Measurements from ENCODE around the gene EHBP1L1. TPM values are rescaled to one million over a fixed set of nuclear protein-coding genes. Genes with fewer than 3 reads are reported as not detected.

EHBP1L1 gene
- total RNA-seq, 1 experiment from 2014 or later: 19.6 TPM

GRCh38 chr11:65617990-65618751 is 42.3 kb downstream of the EHBP1L1 start:
- no peak for DNase-seq
- Mint-ChIP-seq H3K4me1 (ENCODE audit: low read depth, unreplicated experiment) (peaks cover 8% of the 10 kb centered on the region), H3K9me3 (ENCODE audit: unreplicated experiment) (no peaks in the 10 kb centered on the region), H3K4me3 (ENCODE audit: unreplicated experiment) (no peak overlapping the region), H3K36me3 (ENCODE audit: insufficient read depth, unreplicated experiment) (peaks cover 73% of the 10 kb centered on the region), H3K27me3 (ENCODE audit: insufficient read depth, unreplicated experiment) (no peaks in the 10 kb centered on the region), H3K27ac (ENCODE audit: unreplicated experiment) (no peak overlapping the region)
- ChIA-PET POLR2A (no interaction called here), CTCF (no interaction called here)
- Histone ChIP-seq H3K4me1 (peaks cover 8% of the 10 kb centered on the region), H3K36me3 (ENCODE audit: control insufficient read depth, insufficient read depth, low read length) (peaks cover 4% of the 10 kb centered on the region), H3K4me3 (ENCODE audit: low read depth, low read length) (no peak overlapping the region), H3K27me3 (replicated peaks; ENCODE audit: control insufficient read depth, insufficient read depth, low read length) (no peaks in the 10 kb centered on the region), H3K9me3 (no peaks in the 10 kb centered on the region)
- intact Hi-C loops (cut with micrococcal nuclease; ENCODE audit: unreplicated experiment): no loop called here
- BruUV-seq (replicated peaks): no TSS peak
- no peak for TF ChIP-seq CTCF (IDR thresholded peaks at IDR 0.05; ENCODE audit: insufficient read depth in 1 of 2, low read depth in 1 of 2, low read length in 1 of 2, severe bottlenecking in 1 of 2, unreplicated experiment in 1 of 2)

DNA sequence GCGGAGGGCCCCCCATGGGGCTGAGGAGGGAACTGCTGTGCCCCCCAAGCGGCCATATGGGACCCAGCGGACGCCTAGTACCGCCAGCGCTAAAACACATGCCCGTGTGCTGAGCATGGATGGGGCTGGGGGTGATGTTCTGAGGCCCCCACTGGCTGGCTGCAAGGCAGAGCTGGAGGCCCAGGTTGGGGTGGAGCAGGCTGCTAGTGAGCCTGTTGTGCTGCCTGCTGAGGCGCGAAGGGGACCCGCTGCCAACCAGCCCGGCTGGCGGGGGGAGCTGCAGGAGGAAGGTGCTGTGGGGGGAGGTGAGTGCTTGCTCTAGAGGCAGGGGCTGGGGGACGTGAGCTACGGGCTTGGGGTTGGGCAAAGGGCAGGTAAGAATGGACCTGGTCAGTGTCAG is 42.9 kb downstream of the EHBP1L1 start:
- H3K4me1 Mint-ChIP-seq (ENCODE audit: low read depth, unreplicated experiment): peaks cover 8% of the 10 kb centered on the region
- intact Hi-C loops (cut with micrococcal nuclease; ENCODE audit: unreplicated experiment): no loop called here
- peaks cover 76% of the 10 kb centered on the region for H3K36me3 Mint-ChIP-seq (ENCODE audit: insufficient read depth, unreplicated experiment)
- no TSS peak for BruUV-seq (replicated peaks)
- ChIA-PET POLR2A (no interaction called here), CTCF (no interaction called here)
- H3K27ac Mint-ChIP-seq (ENCODE audit: unreplicated experiment): no peak overlapping the region
- H3K36me3 ChIP-seq (ENCODE audit: control insufficient read depth, insufficient read depth, low read length): peaks cover 4% of the 10 kb centered on the region
- no peak overlapping the region for H3K4me3 ChIP-seq (ENCODE audit: low read depth, low read length)
- H3K27me3 Mint-ChIP-seq (ENCODE audit: insufficient read depth, unreplicated experiment): no peaks in the 10 kb centered on the region
- H3K4me3 Mint-ChIP-seq (ENCODE audit: unreplicated experiment): no peak overlapping the region
- no peak for TF ChIP-seq CTCF (IDR thresholded peaks at IDR 0.05; ENCODE audit: insufficient read depth in 1 of 2, low read depth in 1 of 2, low read length in 1 of 2, severe bottlenecking in 1 of 2, unreplicated experiment in 1 of 2)
- DNase-seq: no peak
- no peaks in the 10 kb centered on the region for H3K9me3 ChIP-seq
- no peaks in the 10 kb centered on the region for H3K27me3 ChIP-seq (replicated peaks; ENCODE audit: control insufficient read depth, insufficient read depth, low read length)
- 0 out of 2 replicates have a peak, but pooled peaks cover 6% of the 10 kb centered on the region for H3K4me1 ChIP-seq
- no peaks in the 10 kb centered on the region for H3K9me3 Mint-ChIP-seq (ENCODE audit: unreplicated experiment)

DNA sequence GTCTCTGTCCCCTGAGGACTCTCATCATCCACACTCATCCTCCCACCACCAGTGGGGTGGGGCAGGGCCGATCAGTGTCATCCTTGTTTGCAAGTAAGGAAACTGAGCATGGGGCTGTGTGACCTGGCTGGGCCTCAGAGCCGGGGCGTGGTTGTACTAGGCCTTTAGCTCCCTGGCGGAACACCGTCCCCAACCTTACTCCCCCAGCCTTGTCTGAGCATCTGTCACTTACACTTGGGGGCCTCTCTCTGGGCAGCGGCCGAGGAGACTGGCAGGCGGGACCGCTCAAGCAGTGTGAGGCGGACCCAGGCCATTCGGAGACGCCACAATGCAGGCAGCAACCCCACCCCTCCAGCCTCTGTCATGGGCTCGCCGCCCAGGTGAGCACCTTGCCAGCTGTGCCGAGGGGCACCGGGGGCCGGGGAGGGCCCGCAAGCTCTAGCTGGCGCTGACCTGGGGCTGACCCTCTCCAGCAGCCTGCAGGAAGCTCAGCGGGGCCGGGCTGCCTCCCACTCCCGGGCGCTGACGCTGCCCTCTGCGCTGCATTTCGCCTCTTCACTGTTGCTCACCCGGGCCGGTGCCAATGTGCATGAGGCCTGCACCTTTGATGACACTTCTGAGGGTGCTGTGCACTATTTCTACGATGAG is 43.6 kb downstream of the EHBP1L1 start:
- POLR2A ChIA-PET: no interaction called here
- TF ChIP-seq CTCF (IDR thresholded peaks at IDR 0.05; ENCODE audit: insufficient read depth in 1 of 2, low read depth in 1 of 2, low read length in 1 of 2, severe bottlenecking in 1 of 2, unreplicated experiment in 1 of 2): no peak
- H3K4me1 ChIP-seq: 0 out of 2 replicates have a peak, but pooled peaks cover 6% of the 10 kb centered on the region
- H3K9me3 ChIP-seq: no peaks in the 10 kb centered on the region
- H3K4me3 Mint-ChIP-seq (ENCODE audit: unreplicated experiment): no peak overlapping the region
- no peak overlapping the region for H3K27ac Mint-ChIP-seq (ENCODE audit: unreplicated experiment)
- intact Hi-C loops (cut with micrococcal nuclease; ENCODE audit: unreplicated experiment): no loop called here
- no peaks in the 10 kb centered on the region for H3K9me3 Mint-ChIP-seq (ENCODE audit: unreplicated experiment)
- no peak for DNase-seq
- CTCF ChIA-PET: no interaction called here
- H3K36me3 Mint-ChIP-seq (ENCODE audit: insufficient read depth, unreplicated experiment): peaks cover 73% of the 10 kb centered on the region
- H3K4me1 Mint-ChIP-seq (ENCODE audit: low read depth, unreplicated experiment): peaks cover 8% of the 10 kb centered on the region
- no peaks in the 10 kb centered on the region for H3K27me3 ChIP-seq (replicated peaks; ENCODE audit: control insufficient read depth, insufficient read depth, low read length)
- H3K27me3 Mint-ChIP-seq (ENCODE audit: insufficient read depth, unreplicated experiment): no peaks in the 10 kb centered on the region
- H3K36me3 ChIP-seq (ENCODE audit: control insufficient read depth, insufficient read depth, low read length): peaks cover 4% of the 10 kb centered on the region
- no TSS peak for BruUV-seq (replicated peaks)
- H3K4me3 ChIP-seq (ENCODE audit: low read depth, low read length): no peak overlapping the region
